HEK293T (cell line): ENCODE measurements around the gene LPAR3.

Experiments
- CTCF ChIA-PET: fragments of 350-600 bp; formaldehyde crosslinking; extraction: SDS; loops from one replicate; lab custom pipeline; 2021; ENCODE audit warnings: antibody characterized with exemption, inconsistent platforms; lab: Yijun Ruan, JAX
- POLR2A ChIA-PET: fragments of 350-600 bp; formaldehyde crosslinking; extraction: SDS; loops from one replicate; lab custom pipeline; 2020; ENCODE audit warnings: antibody characterized with exemption, inconsistent platforms; lab: Yijun Ruan, JAX
- DNase-seq: peaks from one replicate; pipeline ENCODE4 v3.0.0; 2012; ENCODE audit warnings: mixed read lengths; ENCODE audit errors: extremely low spot score
- ARNT ChIP-seq: fragments of 450-650 bp; IDR thresholded peaks from 2 replicates; pipeline ENCODE4 v1.6.1; 2017; ENCODE audit warnings: mild to moderate bottlenecking
- BHLHE40 ChIP-seq: fragments of 450-650 bp; IDR thresholded peaks from 2 replicates; pipeline ENCODE4 v1.6.1; 2016; ENCODE audit warnings: mild to moderate bottlenecking, moderate library complexity, borderline replicate concordance
- CTBP1 ChIP-seq: fragments of 450-650 bp; IDR thresholded peaks from 2 replicates; pipeline ENCODE4 v1.6.1; 2016; ENCODE audit warnings: borderline replicate concordance
- ELF4 ChIP-seq: fragments of 450-650 bp; IDR thresholded peaks from 2 replicates; pipeline ENCODE4 v1.6.1; 2017; ENCODE audit warnings: antibody characterized with exemption
- FOXA1 ChIP-seq: fragments of 450-650 bp; IDR thresholded peaks from 2 replicates; pipeline ENCODE4 v1.6.1; 2016; ENCODE audit warnings: mild to moderate bottlenecking
- FOXK2 ChIP-seq: fragments of 450-650 bp; IDR thresholded peaks from 2 replicates; pipeline ENCODE4 v1.6.1; 2016; ENCODE audit warnings: mild to moderate bottlenecking
- FOXM1 ChIP-seq: fragments of 450-650 bp; IDR thresholded peaks from 2 replicates; pipeline ENCODE4 v1.6.1; 2017; ENCODE audit warnings: mild to moderate bottlenecking, borderline replicate concordance
- HDGF ChIP-seq: fragments of 450-650 bp; IDR thresholded peaks from 2 replicates; pipeline ENCODE4 v1.6.1; 2017; ENCODE audit warnings: antibody characterized with exemption, borderline replicate concordance
- L3MBTL2 ChIP-seq: fragments of 450-650 bp; conservative IDR thresholded peaks from 2 replicates; pipeline ENCODE4 v1.6.1; 2016; ENCODE audit warnings: mild to moderate bottlenecking
- LEF1 ChIP-seq: fragments of 450-650 bp; IDR thresholded peaks from 2 replicates; pipeline ENCODE4 v1.6.1; 2017; ENCODE audit warnings: mild to moderate bottlenecking, borderline replicate concordance
- NFRKB ChIP-seq: fragments of 450-650 bp; IDR thresholded peaks from 2 replicates; pipeline ENCODE4 v1.6.1; 2016; ENCODE audit warnings: mild to moderate bottlenecking, moderate library complexity
- SP1 ChIP-seq: fragments of 450-650 bp; IDR thresholded peaks from 2 replicates; pipeline ENCODE4 v1.6.1; 2017
- SUZ12 ChIP-seq: fragments of 450-650 bp; IDR thresholded peaks from 2 replicates; pipeline ENCODE4 v1.6.1; 2016; ENCODE audit warnings: mild to moderate bottlenecking
- TARDBP ChIP-seq: fragments of 450-650 bp; IDR thresholded peaks from 2 replicates; pipeline ENCODE4 v1.6.1; 2016
- ZNF384 ChIP-seq: fragments of 450-650 bp; IDR thresholded peaks from 2 replicates; pipeline ENCODE4 v1.6.1; 2016
- TF ChIP-seq, protein P1 (sequence below): fragments of 450-650 bp; IDR thresholded peaks from 2 replicates; pipeline ENCODE4 v1.6.1; 2016

Gene LPAR3

DNA sequence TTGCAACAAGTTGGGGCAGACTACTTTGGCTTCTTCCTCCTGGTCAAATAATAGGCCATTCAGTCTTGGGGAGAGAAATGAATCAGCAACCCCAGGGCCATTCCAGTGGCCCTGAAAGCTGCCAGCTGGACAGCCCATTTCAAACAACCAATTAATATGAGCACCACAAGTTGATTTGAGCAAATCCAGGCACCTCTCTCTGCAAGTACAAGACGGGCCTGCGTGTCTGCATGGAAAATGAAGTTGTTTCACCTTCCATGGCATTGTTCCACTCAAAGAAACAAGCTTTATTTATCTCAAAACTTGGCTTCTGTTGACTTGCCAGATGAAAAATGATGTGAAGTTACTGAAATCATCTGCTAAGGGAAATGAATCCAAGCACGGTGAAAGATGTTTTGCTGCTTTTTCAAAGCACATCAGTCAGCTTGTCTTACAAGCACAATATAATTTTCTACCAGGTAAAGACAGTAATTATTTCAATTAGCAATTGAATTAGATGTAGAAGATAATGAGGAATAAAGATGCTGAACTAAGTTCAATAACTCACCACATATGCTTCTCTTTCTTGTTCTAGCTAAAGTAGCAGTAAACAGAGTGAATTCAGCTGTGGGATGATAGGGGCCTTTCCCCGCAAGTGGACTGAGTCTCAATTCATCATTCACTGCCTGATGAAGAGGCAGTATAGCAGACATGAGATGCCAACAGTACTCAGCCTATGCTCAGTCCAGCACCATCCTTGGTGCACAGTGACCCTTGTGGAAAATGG lies 107.6 kb downstream of the LPAR3 start:
- no peak for DNase-seq
- POLR2A ChIA-PET = no interaction called here
- CTCF ChIA-PET = no interaction called here
- no peak for TF ChIP-seq HDGF
- no peak for TF ChIP-seq SUZ12
- TF ChIP-seq, protein P1, sequence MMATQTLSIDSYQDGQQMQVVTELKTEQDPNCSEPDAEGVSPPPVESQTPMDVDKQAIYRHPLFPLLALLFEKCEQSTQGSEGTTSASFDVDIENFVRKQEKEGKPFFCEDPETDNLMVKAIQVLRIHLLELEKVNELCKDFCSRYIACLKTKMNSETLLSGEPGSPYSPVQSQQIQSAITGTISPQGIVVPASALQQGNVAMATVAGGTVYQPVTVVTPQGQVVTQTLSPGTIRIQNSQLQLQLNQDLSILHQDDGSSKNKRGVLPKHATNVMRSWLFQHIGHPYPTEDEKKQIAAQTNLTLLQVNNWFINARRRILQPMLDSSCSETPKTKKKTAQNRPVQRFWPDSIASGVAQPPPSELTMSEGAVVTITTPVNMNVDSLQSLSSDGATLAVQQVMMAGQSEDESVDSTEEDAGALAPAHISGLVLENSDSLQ = no peak
- TF ChIP-seq L3MBTL2 = no peak
- no peak for TF ChIP-seq FOXM1
- TF ChIP-seq BHLHE40 = no peak
- no peak for TF ChIP-seq CTBP1
- TF ChIP-seq ELF4 = no peak
- TF ChIP-seq ZNF384 = no peak
- TF ChIP-seq TARDBP = no peak
- no peak for TF ChIP-seq ARNT
- TF ChIP-seq NFRKB = no peak
- no peak for TF ChIP-seq SP1
- no peak for TF ChIP-seq FOXK2
- no peak for TF ChIP-seq LEF1
- TF ChIP-seq FOXA1 = no peak

DNA sequence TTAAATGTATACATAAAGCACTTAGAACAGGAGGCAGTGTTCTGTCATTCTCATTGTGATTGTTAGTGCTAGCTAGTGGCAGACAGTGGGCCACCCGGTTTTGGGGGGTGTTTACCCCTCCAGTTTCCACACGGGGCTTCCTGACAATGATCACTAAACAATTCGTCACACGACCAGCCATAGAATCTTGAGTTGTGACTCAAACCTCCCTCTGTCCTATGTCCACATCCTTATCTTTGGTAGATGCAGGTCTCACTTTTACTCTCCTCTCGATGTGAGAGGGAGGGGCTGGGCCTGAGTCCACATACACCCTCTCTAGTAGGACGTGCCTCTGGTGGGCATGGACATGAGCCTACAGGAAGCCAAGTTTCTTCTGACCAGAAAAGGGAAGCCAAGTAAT lies 110.1 kb downstream of the LPAR3 start:
- TF ChIP-seq SP1 (no peak), FOXK2 (no peak), FOXM1 (no peak), ARNT (no peak), CTBP1 (no peak), NFRKB (no peak), ELF4 (no peak), TARDBP (no peak), HDGF (no peak), FOXA1 (no peak), L3MBTL2 (no peak), ZNF384 (no peak)
- TF ChIP-seq, protein P1 = no peak
- ChIA-PET POLR2A (no interaction called here), CTCF (interaction anchor here (0.7 to 1.8 kb wide), 17 partner anchors 10 to 275 kb away, joined by 3 to 15 read pairs (median 3); no protein-coding TSS in a partner anchor)
- DNase-seq = no peak

DNA sequence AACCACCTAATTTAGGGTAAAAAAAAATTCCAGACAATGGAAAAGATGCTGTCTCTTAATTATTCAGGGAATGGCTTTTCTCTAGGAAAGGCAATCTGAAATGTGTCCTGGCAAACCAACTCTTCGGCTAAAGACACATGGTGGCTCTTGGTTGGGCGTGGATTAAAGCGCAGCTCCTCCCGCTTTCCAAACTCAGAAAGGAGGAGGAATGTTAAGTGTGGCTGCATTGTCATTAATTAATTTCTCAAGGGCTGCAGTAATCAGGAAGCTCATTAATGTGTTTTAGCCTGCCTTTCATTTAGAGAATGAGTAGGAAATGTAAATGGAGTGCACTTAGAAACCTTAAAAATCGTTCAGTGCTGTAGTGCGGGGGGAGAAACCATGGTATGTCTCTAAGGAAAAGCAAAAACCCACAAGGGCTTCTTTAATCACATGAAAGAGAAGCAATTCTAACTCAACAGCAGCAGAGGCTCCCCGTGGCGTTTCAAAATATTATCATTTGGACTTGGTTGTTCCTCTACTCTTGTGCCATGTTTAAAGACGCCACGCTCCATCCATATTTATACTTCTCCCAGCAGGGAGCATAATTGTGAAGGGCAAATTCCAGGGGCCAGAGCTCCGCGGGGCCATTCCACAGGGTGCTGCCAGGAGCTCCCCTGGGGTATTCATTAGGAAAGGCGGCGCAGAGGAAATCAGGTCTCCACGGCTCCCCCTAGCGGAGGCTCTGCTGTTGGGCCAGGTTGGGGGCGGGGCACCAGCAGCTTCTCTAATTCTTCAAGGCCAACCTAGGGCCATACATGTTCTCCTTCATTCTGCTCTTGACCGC lies 110.8 kb downstream of the LPAR3 start:
- POLR2A ChIA-PET = interaction anchor here (0.6 to 1.1 kb wide), 3 partner anchors 92 to 276 kb away, joined by 3 to 6 read pairs (median 3); partner anchors contain the start of genes GNG5 and SPATA1
- DNase-seq = peak; percentile 91
- CTCF ChIA-PET = interaction anchor here (0.6 to 1.8 kb wide), 34 partner anchors 10 to 768 kb away, joined by 3 to 15 read pairs (median 3); partner anchors contain the start of gene LPAR3
- no peak for TF ChIP-seq ARNT
- TF ChIP-seq HDGF = no peak
- no peak for TF ChIP-seq CTBP1
- TF ChIP-seq SP1 = no peak
- TF ChIP-seq FOXK2 = no peak
- TF ChIP-seq, protein P1 = no peak
- TF ChIP-seq FOXM1 = no peak
- TF ChIP-seq LEF1 = no peak
- no peak for TF ChIP-seq TARDBP
- no peak for TF ChIP-seq L3MBTL2
- no peak for TF ChIP-seq NFRKB
- no peak for TF ChIP-seq ZNF384
- TF ChIP-seq ELF4 = no peak
- no peak for TF ChIP-seq FOXA1

DNA sequence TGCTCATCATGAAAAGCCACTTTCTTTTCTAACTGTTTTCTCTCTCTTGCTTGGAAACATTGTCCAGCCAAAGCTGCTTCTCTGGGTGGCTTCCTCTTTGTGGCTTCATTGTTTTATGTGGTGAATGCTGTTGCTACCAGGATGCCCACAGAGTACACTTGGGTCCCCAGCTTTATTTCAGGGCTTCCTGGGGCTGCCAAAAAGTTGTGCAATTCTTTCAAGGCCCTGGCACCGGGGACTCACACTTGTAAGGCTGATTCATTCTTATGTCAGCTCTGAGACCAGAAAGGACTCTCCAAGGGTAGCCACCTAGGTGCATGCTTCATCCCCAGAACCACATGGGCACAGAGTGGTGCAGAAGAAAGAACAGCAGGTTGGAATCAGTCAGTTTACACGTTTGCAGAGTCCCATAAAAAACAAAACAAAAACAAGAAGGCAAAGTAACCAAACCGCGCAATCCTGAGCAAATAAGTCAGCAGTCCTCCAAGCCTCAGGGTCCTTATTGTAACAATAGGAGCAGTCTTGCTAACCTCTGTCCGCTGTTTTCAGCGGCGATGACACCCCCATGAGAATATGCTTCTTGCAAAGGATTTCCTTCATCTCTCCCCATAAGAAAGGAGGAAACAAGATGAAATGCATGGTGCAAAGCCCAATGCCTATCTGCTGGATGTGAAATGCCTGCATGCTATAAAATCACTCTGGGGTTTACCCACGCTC lies 112.8 kb downstream of the LPAR3 start:
- ChIA-PET CTCF (no interaction called here), POLR2A (no interaction called here)
- no peak for DNase-seq
- TF ChIP-seq FOXA1 (no peak), ELF4 (no peak), TARDBP (no peak), LEF1 (no peak), HDGF (no peak), FOXK2 (no peak), SP1 (no peak), SUZ12 (no peak), ZNF384 (no peak), L3MBTL2 (no peak), NFRKB (no peak), FOXM1 (no peak), BHLHE40 (no peak), CTBP1 (no peak), ARNT (no peak)
- TF ChIP-seq, protein P1 = no peak
